ENCODE data around the gene PGLYRP3.
"Not testable (repeated sequence)": the region's sequence is repeated elsewhere in the genome, so short reads cannot be mapped to it uniquely, and the experiment has no call there.

PGLYRP3 gene

GRCh38 chr1:153314388-153314787, 1.6 kb upstream of the PGLYRP3 start:
- DNase-seq (ENCODE audit: low read depth in 2 of 3, low spot score in 1 of 3): not testable (repeated sequence)

- no peak for DNase-seq (ENCODE audit: low read depth in 2 of 3, low spot score in 1 of 3)
Measured at GRCh38 chr1:153313288-153313687, 536 bp upstream of the PGLYRP3 start.

GRCh38 chr1:153310526-153310925, 2.2 kb downstream of the PGLYRP3 start:
- no peak for DNase-seq (ENCODE audit: low read depth in 2 of 3, low spot score in 1 of 3)

- DNase-seq (ENCODE audit: low read depth in 2 of 3, low spot score in 1 of 3): no peak
Measured at GRCh38 chr1:153309441-153309840, 3.3 kb downstream of the PGLYRP3 start.

- DNase-seq (ENCODE audit: low read depth in 2 of 3, low spot score in 1 of 3): no peak
Measured at GRCh38 chr1:153308540-153308939, 4.2 kb downstream of the PGLYRP3 start.

GRCh38 chr1:153307221-153307600, 5.5 kb downstream of the PGLYRP3 start:
- no peak for DNase-seq (ENCODE audit: low read depth in 2 of 3, low spot score in 1 of 3)

GRCh38 chr1:153306303-153307220, 6.2 kb downstream of the PGLYRP3 start:
- DNase-seq (ENCODE audit: low read depth in 2 of 3, low spot score in 1 of 3): no peak

GRCh38 chr1:153305682-153306081, 7.1 kb downstream of the PGLYRP3 start:
- no peak for DNase-seq (ENCODE audit: low read depth in 2 of 3, low spot score in 1 of 3)

GRCh38 chr1:153302308-153302707, 10.4 kb downstream of the PGLYRP3 start:
- no peak for DNase-seq (ENCODE audit: low read depth in 2 of 3, low spot score in 1 of 3)

GRCh38 chr1:153293851-153294250, 18.9 kb downstream of the PGLYRP3 start:
- no peak for DNase-seq (ENCODE audit: low read depth in 2 of 3, low spot score in 1 of 3)

GRCh38 chr1:153293480-153293775, 19.3 kb downstream of the PGLYRP3 start:
- DNase-seq (ENCODE audit: low read depth in 2 of 3, low spot score in 1 of 3): no peak

GRCh38 chr1:153292740-153293479, 19.8 kb downstream of the PGLYRP3 start:
- DNase-seq (ENCODE audit: low read depth in 2 of 3, low spot score in 1 of 3): no peak

GRCh38 chr1:153292185-153292584, 20.6 kb downstream of the PGLYRP3 start:
- DNase-seq (ENCODE audit: low read depth in 2 of 3, low spot score in 1 of 3): no peak

GRCh38 chr1:153291514-153291913, 21.2 kb downstream of the PGLYRP3 start:
- DNase-seq (ENCODE audit: low read depth in 2 of 3, low spot score in 1 of 3): no peak

- peak in 2 of 3 donors; percentile 6 to 14 for DNase-seq (ENCODE audit: low read depth in 2 of 3, low spot score in 1 of 3)
Measured at GRCh38 chr1:153288634-153289275, 24.0 kb downstream of the PGLYRP3 start.

- DNase-seq (ENCODE audit: low read depth in 2 of 3, low spot score in 1 of 3): peak in 2 of 3 donors; percentile 34 to 37
Measured at GRCh38 chr1:153277852-153278251, 34.9 kb downstream of the PGLYRP3 start.

- no peak for DNase-seq (ENCODE audit: low read depth in 2 of 3, low spot score in 1 of 3)
Measured at GRCh38 chr1:153272186-153272585, 40.6 kb downstream of the PGLYRP3 start.

GRCh38 chr1:153271711-153272110, 41.0 kb downstream of the PGLYRP3 start:
- DNase-seq (ENCODE audit: low read depth in 2 of 3, low spot score in 1 of 3): no peak

GRCh38 chr1:153265457-153265856, 47.3 kb downstream of the PGLYRP3 start:
- DNase-seq (ENCODE audit: low read depth in 2 of 3, low spot score in 1 of 3): no peak

GRCh38 chr1:153262462-153263157, 50.1 kb downstream of the PGLYRP3 start:
- no peak for DNase-seq (ENCODE audit: low read depth in 2 of 3, low spot score in 1 of 3)

- DNase-seq (ENCODE audit: low read depth in 2 of 3, low spot score in 1 of 3): no peak
Measured at GRCh38 chr1:153262070-153262366, 50.7 kb downstream of the PGLYRP3 start.
